Astrocyte of the cerebellum (primary cell): ENCODE results near the gene ANKRD63.

ENCODE experiments used
- DNase-seq: peaks from one replicate; pipeline ENCODE4 v3.0.0-alpha.2; 2011; ENCODE audit warnings: low read depth
- H3K4me3 ChIP-seq: 2 replicates; pipeline ENCODE4 v1.5.1; 2011; ENCODE audit warnings: mild to moderate bottlenecking, low read depth, low read length, moderate library complexity
- CTCF ChIP-seq: IDR thresholded peaks from 2 replicates; pipeline ENCODE4 v1.5.1; 2012; ENCODE audit warnings: low read length, low read depth, moderate library complexity, mild to moderate bottlenecking; ENCODE audit errors: missing control alignments
- in situ Hi-C: cut with HindIII; loops from 2 replicates; pipeline ENCODE4 v1.10.0; 2017; ENCODE audit warnings: low sequenced_read_pairs

Gene ANKRD63

GRCh38 chr15:40238532-40239403 is 44.1 kb downstream of the ANKRD63 start, which contains the start of gene PAK6:
PAK6 (plus strand) TSS chr15:40239063; CDS start chr15:40264786, 25,723 bp downstream.
- H3K4me3 ChIP-seq, result peak within 1 kb of the TSS; percentile 27
- in situ Hi-C loops, result no loop called here
- DNase-seq, result no peak
- no peak for TF ChIP-seq CTCF

- in situ Hi-C loops, result no loop called here
- H3K4me3 ChIP-seq, result no peak overlapping the region
- no peak for DNase-seq
- TF ChIP-seq CTCF, result no peak
Measured at GRCh38 chr15:40235201-40235885, 47.5 kb downstream of the ANKRD63 start.

GRCh38 chr15:40234783-40235182 is 48.1 kb downstream of the ANKRD63 start:
- TF ChIP-seq CTCF, result no peak
- no peak for DNase-seq
- H3K4me3 ChIP-seq, result no peak overlapping the region
- in situ Hi-C loops, result no loop called here

GRCh38 chr15:40233727-40234577 is 48.9 kb downstream of the ANKRD63 start:
- DNase-seq, result no peak
- TF ChIP-seq CTCF, result no peak
- H3K4me3 ChIP-seq, result no peak overlapping the region
- in situ Hi-C loops, result no loop called here

GRCh38 chr15:40232625-40233070 is 50.2 kb downstream of the ANKRD63 start:
- no peak overlapping the region for H3K4me3 ChIP-seq
- in situ Hi-C loops, result no loop called here
- DNase-seq, result no peak
- no peak for TF ChIP-seq CTCF
